ENCODE measurements around the gene COLEC11. TPM values are rescaled to one million over a fixed set of nuclear protein-coding genes. Genes with fewer than 3 reads are reported as not detected.
A peak's percentile ranks its signal among the peaks of the same experiment; 100 is the strongest.

The COLEC11 gene
- total and polyA plus RNA-seq, 2 experiments from 2014 or later = 21.5 to 22.6 TPM

DNA sequence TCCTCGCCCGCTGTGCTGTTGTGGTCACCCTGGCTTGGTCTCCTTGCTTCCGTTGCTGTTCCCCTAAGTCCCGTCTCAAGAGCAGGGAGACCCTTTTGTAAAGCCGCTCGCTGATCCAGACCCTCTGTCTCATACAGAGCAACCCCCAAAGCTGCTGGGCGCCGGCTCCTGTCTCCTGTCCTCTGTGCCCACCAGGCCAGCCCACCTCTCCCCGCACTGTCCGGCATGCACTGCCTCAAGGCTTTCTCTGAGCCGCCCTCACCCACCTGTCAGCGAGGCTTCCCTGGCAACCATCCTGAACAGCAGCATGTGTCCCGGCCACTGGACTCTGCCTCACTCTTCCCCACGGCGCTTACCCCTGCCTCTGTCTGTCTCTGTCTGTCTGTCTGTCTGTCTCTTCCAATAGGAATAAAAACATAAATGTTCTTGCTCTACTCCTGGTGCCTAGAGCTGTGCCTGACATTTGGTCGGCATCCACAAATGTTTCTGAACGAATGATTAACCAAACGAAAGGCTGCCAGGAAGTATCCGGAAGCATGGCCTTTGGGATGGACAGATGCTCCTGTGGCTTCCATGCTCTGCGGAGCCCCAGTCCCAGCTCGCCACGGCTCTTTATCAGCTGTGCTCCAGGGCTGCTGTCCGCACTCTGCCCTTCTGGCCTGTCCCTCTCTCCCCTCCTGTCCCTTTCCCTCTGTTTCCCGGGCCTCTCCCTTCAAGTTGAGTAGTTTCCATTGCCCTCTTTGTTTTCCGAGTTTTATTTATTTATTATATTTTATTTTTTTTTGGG, 7.8 kb downstream of the COLEC11 start:
- no peaks in the 10 kb centered on the region for H3K9me3 ChIP-seq (ENCODE audit: low read depth)
- 86% methylated on average over 25 of the region's 25 CpGs for WGBS (ENCODE audit: low lambda C conversion rate, missing lambda C conversion rate)
- DNase-seq (ENCODE audit: low spot score) = no peak
- H3K9me2 ChIP-seq (replicated peaks; ENCODE audit: insufficient read depth) = no peaks in the 10 kb centered on the region
- no peak overlapping the region for H3K4me3 ChIP-seq
- H3K27me3 ChIP-seq = no peaks in the 10 kb centered on the region
- H3K36me3 ChIP-seq (replicated peaks; ENCODE audit: insufficient read depth, low read depth) = no peaks in the 10 kb centered on the region
- H3K27ac ChIP-seq = no peak overlapping the region
- H3K4me2 ChIP-seq = no peak overlapping the region
- no peak overlapping the region for H2AFZ ChIP-seq
- H3K79me2 ChIP-seq = no peaks in the 10 kb centered on the region
- no peaks in the 10 kb centered on the region for H4K20me1 ChIP-seq (ENCODE audit: insufficient read depth, poor library complexity, severe bottlenecking)
- TF ChIP-seq EZH2phosphoT487 (IDR thresholded peaks at IDR 0.05; ENCODE audit: low read depth, severe bottlenecking, unreplicated experiment) (no peak), EZH2 (IDR thresholded peaks at IDR 0.05; ENCODE audit: borderline replicate concordance) (no peak)
- TF ChIP-seq, protein P1, sequence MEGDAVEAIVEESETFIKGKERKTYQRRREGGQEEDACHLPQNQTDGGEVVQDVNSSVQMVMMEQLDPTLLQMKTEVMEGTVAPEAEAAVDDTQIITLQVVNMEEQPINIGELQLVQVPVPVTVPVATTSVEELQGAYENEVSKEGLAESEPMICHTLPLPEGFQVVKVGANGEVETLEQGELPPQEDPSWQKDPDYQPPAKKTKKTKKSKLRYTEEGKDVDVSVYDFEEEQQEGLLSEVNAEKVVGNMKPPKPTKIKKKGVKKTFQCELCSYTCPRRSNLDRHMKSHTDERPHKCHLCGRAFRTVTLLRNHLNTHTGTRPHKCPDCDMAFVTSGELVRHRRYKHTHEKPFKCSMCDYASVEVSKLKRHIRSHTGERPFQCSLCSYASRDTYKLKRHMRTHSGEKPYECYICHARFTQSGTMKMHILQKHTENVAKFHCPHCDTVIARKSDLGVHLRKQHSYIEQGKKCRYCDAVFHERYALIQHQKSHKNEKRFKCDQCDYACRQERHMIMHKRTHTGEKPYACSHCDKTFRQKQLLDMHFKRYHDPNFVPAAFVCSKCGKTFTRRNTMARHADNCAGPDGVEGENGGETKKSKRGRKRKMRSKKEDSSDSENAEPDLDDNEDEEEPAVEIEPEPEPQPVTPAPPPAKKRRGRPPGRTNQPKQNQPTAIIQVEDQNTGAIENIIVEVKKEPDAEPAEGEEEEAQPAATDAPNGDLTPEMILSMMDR (IDR thresholded peaks at IDR 0.05; ENCODE audit: poor library complexity) = no peak
- H3K4me1 ChIP-seq (ENCODE audit: insufficient read depth) = no peaks in the 10 kb centered on the region

DNA sequence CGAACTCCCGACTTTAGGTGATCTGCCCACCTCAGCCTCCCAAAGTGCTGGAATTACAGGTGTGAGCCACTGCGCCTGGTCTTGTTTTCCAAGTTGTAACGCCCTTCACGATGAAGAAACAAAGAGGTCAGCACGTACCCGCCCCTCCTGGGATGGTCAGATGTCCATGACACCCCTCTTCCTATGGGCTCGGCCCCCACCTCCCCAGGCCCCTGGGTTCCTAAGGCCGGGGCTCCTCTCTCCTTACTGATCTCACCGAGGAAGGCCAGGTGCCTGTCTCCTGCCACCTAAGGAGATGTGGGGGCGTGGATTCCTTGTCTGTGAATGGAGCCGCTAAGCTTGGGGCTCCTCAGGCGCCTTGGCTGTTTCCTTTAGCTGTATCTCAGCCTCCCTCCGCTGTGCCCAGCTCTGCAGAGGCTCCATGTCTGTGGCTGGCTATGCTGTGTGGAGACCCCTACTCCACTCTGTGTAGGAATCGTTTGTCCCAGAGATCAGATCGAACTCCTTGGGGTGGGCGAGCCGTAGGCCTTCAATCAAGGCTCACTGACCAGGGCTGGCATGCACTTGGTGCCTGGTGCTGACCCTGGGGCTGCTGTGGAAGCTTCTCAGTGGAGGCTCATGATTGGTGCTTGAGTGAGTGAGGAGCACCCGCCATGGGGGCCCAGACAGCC, 8.8 kb downstream of the COLEC11 start:
- peak overlapping the region; percentile 42 for H3K27ac ChIP-seq
- H3K36me3 ChIP-seq (replicated peaks; ENCODE audit: insufficient read depth, low read depth) = no peaks in the 10 kb centered on the region
- H2AFZ ChIP-seq = no peak overlapping the region
- H4K20me1 ChIP-seq (ENCODE audit: insufficient read depth, poor library complexity, severe bottlenecking) = no peaks in the 10 kb centered on the region
- no peak for DNase-seq (ENCODE audit: low spot score)
- no peak overlapping the region for H3K4me2 ChIP-seq
- TF ChIP-seq EZH2 (IDR thresholded peaks at IDR 0.05; ENCODE audit: borderline replicate concordance) (no peak), EZH2phosphoT487 (IDR thresholded peaks at IDR 0.05; ENCODE audit: low read depth, severe bottlenecking, unreplicated experiment) (no peak)
- TF ChIP-seq, protein P1 (IDR thresholded peaks at IDR 0.05; ENCODE audit: poor library complexity) = no peak
- H3K79me2 ChIP-seq = no peaks in the 10 kb centered on the region
- no peaks in the 10 kb centered on the region for H3K9me2 ChIP-seq (replicated peaks; ENCODE audit: insufficient read depth)
- WGBS (ENCODE audit: low lambda C conversion rate, missing lambda C conversion rate) = 84% methylated on average over 19 of the region's 19 CpGs
- no peak overlapping the region for H3K4me3 ChIP-seq
- H3K27me3 ChIP-seq = no peaks in the 10 kb centered on the region
- no peaks in the 10 kb centered on the region for H3K9me3 ChIP-seq (ENCODE audit: low read depth)
- no peaks in the 10 kb centered on the region for H3K4me1 ChIP-seq (ENCODE audit: insufficient read depth)

DNA sequence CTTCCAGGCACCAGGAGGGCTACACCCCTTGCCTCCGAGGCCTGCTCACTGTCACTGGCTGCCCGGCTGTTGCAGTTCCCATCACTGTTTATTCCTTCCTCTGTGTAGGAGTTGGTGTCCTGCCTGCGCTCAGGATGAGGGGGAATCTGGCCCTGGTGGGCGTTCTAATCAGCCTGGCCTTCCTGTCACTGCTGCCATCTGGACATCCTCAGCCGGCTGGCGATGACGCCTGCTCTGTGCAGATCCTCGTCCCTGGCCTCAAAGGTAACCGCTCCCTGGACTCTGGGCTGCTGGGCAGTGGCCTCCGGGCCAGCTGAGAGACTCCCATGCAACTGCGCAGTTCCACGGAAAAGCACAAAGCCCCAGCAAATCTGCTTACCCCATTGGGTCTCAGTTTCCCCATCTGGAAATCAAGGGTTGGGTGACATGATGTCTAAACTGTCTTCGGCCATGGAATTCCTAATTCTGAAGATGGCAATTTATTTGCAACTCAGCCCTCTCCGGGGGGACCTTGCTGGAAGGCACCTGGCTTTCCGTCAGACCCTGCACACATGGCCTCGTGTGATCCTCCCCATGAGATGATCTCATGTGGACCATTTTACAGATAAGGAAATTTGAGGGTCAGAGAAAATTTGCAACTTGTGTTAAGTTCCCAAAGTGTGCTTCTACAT, 9.4 kb downstream of the COLEC11 start:
- H3K4me3 ChIP-seq = no peak overlapping the region
- no peaks in the 10 kb centered on the region for H4K20me1 ChIP-seq (ENCODE audit: insufficient read depth, poor library complexity, severe bottlenecking)
- TF ChIP-seq EZH2 (IDR thresholded peaks at IDR 0.05; ENCODE audit: borderline replicate concordance) = no peak
- TF ChIP-seq, protein P1 (IDR thresholded peaks at IDR 0.05; ENCODE audit: poor library complexity) = no peak
- TF ChIP-seq EZH2phosphoT487 (IDR thresholded peaks at IDR 0.05; ENCODE audit: low read depth, severe bottlenecking, unreplicated experiment) = no peak
- 61% methylated on average over 16 of the region's 16 CpGs for WGBS (ENCODE audit: low lambda C conversion rate, missing lambda C conversion rate)
- no peaks in the 10 kb centered on the region for H3K9me3 ChIP-seq (ENCODE audit: low read depth)
- H3K9me2 ChIP-seq (replicated peaks; ENCODE audit: insufficient read depth) = no peaks in the 10 kb centered on the region
- no peaks in the 10 kb centered on the region for H3K4me1 ChIP-seq (ENCODE audit: insufficient read depth)
- H3K79me2 ChIP-seq = no peaks in the 10 kb centered on the region
- H2AFZ ChIP-seq = no peak overlapping the region
- no peak overlapping the region for H3K4me2 ChIP-seq
- H3K27me3 ChIP-seq = no peaks in the 10 kb centered on the region
- DNase-seq (ENCODE audit: low spot score) = no peak
- H3K27ac ChIP-seq = peak overlapping the region; percentile 11
- H3K36me3 ChIP-seq (replicated peaks; ENCODE audit: insufficient read depth, low read depth) = no peaks in the 10 kb centered on the region

All from hepatocyte (in vitro differentiated cells).